GM19463 (cell line): ENCODE results near the gene PAX5.

Experiments
- ATAC-seq: cut with Tn5 transposase; IDR thresholded peaks from one replicate; pipeline ENCODE4 v1.9.1; 2021; ENCODE audit warnings: mild to moderate bottlenecking, moderate library complexity; ENCODE audit not compliant: unreplicated experiment

Gene PAX5

GRCh38 chr9:36818965-36819870 lies 214.8 kb downstream of the PAX5 start:
- no peak for ATAC-seq

DNA sequence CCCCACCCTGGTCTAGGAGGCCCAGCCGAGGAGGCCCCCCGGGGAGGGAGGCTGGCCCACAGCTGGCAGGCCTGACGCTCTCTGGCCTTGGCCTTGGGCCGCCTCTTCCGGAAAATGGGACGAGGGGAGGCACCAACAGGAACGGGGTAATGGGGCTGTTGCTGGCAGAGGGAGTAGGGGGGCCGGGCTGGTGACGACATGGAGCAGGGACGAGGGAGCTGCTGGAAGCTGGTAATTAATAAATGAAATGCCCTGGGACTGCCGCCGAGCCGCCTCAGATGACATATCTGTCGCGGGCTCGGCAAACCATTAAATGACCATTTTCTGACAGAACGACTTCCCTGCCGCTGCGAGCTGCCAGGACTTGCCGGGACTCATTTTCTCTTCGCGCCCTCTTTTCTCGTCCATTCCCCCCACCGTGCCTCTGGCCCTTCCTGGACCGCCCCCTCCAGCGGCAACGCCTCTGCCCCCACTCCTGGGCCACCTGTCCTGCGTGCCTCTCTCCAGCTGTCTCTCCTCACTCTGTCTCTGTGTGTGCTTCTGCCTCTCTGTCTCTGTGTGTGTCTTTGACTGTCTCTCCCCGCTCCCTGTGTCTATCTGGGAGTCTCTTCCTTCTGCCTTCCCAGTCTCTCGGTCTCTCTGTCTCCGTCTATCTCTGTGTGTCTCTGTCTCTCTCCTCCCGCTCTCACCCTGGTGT lies 215.7 kb downstream of the PAX5 start:
- no peak for ATAC-seq

- no peak for ATAC-seq
These were observed 216.8 kb downstream of the PAX5 start for GRCh38 chr9:36817160-36817834.

DNA sequence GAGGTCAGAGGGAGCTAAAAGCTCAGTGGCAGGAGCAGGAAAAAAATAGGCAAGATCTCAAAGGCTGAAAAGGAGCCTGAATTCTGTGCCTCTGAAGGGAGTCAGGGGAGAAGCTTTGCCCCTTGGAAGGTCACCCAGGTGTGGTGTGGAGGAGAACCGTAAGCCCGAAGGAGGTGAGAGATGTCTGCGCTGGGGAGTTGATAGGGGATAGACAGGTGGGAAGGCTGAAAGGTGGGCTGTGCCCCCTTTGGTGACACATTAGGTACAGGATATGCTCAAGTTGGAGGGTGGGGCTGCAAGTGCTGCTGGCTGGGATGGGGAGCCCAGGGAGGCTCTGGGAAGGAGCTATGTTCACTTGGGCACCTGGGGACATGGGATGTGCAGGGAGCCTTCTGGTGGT lies 217.7 kb downstream of the PAX5 start:
- no peak for ATAC-seq

DNA sequence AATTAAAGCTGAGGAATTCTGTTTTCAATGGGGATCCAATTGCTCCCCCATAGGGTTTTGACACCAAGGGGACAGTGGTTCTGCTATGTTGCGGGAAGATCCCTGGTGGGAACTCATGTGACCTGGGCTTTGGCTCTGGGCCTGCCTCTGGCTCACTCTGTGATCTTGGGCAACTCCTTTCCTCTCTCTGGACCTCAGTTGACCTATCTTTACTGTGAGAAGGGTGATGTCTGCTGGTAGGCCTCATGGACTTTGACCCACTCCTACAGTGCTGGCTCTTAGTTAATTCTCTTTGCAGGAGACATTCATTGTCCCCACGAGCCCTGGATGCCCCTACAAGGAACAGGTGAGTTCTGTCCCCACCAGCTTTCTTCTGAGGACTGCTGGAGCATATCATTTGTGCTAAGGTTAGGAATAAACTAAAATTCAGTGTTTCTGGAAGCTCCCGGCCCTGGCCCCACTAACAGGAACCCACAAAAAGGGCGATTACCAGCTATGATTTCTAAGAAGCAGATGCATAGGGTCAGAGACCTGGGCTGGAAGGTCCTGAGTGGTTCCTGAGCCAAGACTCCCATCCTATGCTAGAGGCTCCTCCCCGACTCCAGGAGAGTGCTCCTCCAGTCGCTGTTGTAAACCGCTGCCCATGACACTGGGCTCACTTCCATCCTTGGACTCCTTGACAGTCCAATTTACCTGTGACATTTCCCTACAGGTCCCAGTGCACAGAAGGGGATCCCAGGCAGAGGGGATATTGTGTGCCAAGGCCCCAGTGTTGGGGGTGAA lies 218.3 kb downstream of the PAX5 start:
- ATAC-seq, result no peak

GRCh38 chr9:36815023-36815422 lies 219.0 kb downstream of the PAX5 start:
- ATAC-seq, result no peak

GRCh38 chr9:36813154-36813553 lies 220.9 kb downstream of the PAX5 start:
- ATAC-seq, result no peak

DNA sequence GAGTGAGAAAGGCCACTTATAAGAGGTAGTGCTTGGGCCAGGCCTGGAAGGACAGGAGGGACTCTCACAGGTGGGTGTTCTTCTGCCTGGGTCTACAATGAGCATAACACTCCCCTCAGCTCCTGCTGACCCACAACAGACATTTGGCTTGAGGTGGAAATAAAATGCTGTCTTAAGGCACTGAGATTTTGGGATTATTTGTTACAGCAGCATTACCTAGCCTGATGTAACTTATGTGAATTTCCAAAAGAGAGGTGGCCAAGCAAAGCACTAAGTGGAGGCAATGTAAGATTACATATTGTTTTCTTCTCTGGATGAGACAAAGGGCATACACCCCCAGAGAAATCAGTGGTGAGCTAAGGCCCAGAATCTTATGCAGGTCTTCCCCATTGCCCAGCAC lies 221.5 kb downstream of the PAX5 start:
- ATAC-seq, result no peak

DNA sequence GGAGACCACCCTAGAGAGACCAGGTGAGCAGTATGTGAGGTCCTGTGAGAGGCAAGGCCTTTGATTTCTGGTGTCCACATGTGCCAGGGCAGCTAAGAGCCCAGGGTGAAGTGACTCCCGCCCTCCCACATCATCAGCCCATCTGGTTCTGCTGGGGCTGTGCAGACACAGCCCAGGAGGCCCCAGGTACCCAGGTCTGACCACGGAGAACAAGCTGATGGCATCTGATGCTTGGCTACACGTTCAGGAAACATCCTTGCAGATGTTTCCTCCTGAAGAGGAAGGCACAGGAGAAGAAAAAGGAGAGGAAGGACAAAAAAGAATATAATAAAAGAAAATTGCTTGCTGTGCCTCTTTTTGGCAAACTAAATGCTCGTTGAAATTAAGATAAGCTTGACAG lies 225.8 kb downstream of the PAX5 start:
- ATAC-seq, result no peak

DNA sequence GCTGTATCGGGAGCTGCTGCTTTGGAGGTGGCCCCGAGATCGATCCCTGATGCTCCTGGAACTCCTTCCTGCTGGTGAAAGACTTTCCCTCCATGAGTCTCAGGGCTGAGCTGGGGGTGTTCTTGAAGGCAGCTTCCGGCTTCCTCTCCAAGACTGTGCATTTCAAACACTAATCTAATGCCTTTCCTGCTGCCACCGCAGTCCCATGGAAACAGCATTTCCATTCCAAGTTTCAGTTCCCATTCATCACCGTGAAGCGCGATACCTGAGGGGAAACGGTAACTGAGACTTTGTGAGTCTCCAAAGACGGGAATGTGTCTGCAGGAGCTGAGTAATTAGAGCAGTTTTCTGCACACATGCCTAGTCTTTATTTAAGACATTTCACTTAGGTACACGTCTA lies 230.1 kb downstream of the PAX5 start:
- ATAC-seq, result no peak

- ATAC-seq, result no peak
These were observed 231.7 kb downstream of the PAX5 start for GRCh38 chr9:36802201-36802920.

GRCh38 chr9:36800455-36800854 lies 233.6 kb downstream of the PAX5 start:
- ATAC-seq, result no peak

- ATAC-seq, result peak; percentile 50
These were observed 235.6 kb downstream of the PAX5 start for GRCh38 chr9:36798350-36799065.

DNA sequence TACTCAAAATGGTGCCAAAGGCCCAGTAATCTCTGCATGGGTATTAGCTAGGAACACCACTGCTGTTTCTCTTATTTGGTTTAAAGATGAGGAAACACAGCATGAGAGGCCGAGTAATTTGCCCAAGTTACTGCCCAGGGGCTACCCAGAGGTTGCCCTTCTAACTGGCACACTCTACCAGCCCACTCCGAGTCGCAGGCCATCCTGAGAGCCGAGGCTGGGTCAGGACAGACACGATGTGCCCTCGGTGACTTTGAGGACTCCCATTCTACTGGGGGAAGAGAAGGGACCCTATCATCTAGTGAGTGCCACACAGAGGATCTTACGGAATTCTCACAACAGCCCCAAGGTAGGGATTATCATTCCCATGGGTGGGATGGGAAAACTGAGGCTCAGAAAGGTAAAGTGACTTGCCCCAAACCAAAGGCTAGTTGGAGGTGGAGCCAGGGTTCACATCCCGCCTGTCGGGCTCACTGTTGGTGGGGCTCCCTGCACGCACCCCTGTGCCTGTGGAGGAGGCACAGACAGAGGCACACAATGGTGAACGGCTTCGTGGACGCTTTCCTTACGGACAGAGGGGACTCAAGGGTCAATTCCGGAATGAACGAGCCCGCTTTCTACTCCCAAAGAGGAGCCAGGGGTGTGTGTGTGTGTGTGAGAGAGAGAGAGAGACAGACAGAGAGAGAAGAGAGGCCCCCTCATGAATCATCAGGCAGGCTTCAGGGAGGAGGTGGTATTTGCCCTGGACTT lies 236.4 kb downstream of the PAX5 start:
- no peak for ATAC-seq

DNA sequence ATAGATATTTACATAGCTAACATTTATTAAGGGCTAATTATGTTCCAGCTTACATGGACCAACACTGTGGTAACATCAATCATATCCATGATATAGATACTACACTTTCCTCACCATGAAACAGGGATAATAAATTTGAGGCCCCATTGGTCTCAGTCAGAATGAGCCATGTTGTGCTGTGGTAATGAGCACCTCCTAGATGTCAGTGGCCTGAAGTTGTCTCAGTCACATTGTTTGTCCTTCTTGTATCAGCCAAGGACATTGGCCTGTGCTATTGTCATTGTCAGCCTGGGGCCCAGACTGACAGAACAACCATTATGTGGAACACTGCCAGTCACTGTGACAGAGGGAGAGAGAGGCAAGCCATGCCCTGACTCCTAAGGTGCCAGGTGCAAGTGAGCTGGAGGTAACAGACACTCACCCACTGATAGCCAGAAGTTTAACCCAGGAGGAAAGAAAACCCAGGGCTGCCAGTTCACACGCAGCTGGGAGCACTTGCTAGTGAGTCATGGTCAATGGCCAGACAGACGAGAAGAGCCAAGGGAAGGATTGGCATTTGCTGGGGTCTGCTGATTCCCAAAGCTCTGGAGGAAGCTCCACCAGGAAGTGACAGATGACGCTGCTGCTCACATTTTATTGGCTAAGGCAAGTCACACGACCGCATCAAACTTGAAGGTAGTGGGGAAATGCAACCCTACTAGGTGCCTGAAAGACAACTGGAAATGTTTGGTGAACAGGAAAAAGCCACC lies 237.2 kb downstream of the PAX5 start:
- ATAC-seq, result no peak

DNA sequence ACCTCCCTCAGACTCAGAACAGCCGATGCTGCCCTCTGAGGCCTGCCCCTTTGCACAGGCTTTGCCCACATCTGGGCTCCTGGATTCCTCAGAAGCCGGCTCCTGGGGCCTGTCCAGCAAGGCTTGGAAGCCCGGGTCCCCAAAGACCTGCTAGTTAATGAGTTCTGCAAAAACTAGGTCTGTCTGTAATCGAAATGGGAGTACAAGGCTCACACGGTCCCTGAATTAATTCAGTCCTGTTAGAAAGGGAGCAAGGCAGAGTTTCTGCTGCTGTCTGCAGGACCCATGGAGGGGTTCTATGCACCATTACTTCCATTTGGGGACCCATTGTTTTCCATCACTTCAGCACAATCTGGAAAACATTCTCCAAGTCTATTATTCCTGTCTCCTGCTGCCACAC lies 239.6 kb downstream of the PAX5 start:
- ATAC-seq, result no peak

- no peak for ATAC-seq
These were observed 240.8 kb downstream of the PAX5 start for GRCh38 chr9:36793277-36793676.

- ATAC-seq, result no peak
These were observed 242.7 kb downstream of the PAX5 start for GRCh38 chr9:36791222-36791950.
